SH-SY5Y (cell line): ENCODE results near the gene CCDC12.

ENCODE experiments used
- GATA2 ChIP-seq: IDR thresholded peaks from 2 replicates; pipeline ENCODE4 v1.6.1; 2011; ENCODE audit warnings: mild to moderate bottlenecking, low read depth, low read length
- GATA3 ChIP-seq: IDR thresholded peaks from 2 replicates; pipeline ENCODE4 v1.6.1; 2011; ENCODE audit warnings: low read depth, mild to moderate bottlenecking, low read length, moderate library complexity

CCDC12 gene

DNA sequence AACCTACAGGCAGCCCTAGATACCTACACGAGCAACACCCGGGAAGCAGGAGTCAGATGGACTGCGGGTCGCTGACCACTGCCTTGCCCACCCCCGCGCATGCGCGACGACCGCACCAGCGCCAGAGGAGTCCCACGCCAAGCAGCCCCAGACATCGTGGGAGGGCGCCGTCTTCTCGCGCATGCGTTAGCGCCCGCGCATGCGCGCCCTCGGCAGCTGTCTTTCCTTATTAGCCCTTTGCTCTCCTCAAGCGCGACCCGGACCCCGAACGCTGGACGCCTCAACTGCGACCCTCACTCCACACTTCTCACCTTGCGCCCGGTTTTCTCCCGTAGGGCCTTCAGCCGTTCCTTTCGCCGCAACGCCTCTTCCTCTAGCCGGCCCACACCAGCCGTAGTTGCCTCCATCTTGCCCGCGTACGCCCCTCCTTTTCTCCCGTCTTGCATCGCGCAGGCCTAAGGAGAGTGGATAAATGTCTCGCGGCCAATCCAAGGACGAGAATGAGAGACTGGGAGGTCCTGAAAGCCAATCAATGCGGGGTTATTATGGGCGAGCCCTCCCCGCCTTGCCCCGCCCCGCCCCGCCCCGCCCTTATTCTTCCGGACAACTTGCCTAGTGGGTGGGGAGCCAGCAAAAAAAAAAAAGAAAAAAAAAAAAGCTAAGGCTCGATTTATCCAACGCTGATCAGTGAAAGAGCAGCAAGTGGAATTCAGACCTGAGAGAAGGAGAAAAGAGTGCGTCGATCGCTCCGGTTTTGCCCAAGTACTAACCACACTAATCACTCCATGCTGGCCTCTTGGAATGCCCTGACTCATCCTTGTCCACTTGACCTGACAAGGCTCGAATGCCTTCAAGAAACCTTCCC lies at the start of gene CCDC12:
TSS of gene CCDC12 (minus strand) at position 420 of the 865 bp plus-strand sequence. CDS start at position 407, 13 bp downstream.
- no peak for TF ChIP-seq GATA2
- no peak for TF ChIP-seq GATA3

DNA sequence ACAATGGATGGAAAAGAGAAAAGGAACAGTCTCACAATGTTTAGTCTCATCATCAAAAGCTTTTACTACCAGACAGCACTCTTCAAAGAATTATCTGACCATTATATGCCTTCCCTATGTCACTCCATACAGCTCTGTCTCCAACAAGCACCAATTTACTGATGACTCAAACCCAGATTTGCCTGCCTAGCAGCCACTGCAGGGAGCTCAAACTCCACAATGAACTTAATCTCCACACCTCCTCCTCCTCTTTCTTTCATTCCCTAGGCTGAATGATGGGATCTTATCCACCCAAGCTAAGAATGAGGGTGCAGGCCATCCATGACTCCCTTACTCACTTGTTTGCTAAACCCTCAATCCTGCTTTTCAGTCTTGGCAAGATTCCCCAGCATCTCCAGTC lies 48.4 kb upstream of the CCDC12 start:
- TF ChIP-seq GATA3 (no peak), GATA2 (no peak)

DNA sequence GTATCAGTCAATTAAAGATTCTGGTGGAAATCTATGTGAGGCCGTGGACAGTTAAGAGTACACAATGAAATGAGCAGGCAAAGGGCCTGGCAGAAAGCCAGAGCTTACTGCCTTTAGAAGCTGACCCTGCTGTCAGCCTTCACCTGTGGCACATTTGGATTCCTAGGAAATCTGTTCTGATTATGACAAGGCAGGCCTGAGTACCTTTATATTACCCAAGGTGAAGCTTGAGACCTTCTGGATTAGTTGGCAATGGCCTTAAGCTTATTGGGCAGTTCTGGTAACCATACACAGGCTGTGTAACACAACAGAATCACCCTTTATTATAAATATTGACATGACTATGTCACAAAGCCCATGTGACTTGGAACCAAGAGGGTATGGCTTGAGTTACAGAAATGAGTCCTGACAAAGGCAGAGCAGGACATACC lies 46.1 kb upstream of the CCDC12 start:
- no peak for TF ChIP-seq GATA2
- no peak for TF ChIP-seq GATA3

DNA sequence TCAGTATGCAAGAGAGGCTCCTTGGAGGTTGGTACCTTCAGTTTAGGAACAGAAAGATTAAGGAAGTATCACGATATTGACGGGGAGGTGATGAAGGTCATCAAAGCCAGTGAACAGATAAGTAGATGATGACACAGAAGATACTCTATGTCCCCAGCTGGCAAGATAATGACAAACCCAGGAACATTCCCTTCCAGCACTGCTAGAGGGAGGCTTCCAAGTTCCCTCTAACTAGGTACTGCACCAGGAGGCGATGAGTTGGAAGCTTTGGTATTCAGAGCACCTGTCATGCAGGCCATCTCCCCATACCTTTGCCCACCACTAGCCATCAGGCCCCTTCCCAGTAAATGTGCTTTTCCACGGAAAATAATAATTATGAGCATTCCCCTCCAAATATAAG lies 43.8 kb upstream of the CCDC12 start:
- TF ChIP-seq GATA3 (no peak), GATA2 (no peak)

DNA sequence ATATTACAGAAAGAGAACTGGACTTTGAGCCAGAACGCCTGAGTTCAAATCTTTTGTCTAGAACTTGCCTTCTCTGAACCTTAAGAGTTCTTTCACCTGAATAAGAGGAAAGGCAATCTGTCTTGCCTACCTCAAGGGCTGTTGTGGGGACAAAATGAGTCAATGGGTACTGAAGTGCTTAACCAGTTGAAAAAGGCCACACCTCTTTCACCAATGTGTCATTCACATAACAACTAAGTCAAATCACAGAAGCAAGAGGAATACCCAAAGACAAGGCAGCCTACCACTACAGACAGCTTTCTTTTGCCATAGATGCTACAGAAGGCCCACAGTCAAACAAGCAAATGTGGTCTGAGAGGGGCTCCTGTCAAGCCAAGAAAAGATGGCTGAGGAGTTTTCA lies 42.7 kb upstream of the CCDC12 start:
- no peak for TF ChIP-seq GATA3
- TF ChIP-seq GATA2: no peak

DNA sequence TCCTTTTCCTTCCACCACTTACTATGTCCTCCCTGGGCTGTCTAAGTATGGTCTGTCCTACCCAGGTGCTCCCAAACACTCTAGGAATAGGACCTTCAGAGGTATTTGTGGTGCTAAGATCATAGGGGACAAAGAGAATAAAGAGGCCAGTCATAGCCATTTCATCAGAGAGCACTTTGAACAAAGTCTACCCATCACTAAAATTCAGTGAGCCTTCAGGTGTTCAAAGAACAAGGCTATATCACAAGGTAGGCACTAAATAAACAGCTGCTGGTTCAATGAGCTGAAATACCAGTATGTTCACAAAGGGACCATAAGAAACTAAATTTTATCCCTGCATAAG lies 41.7 kb upstream of the CCDC12 start:
- TF ChIP-seq GATA3 (no peak), GATA2 (no peak)

DNA sequence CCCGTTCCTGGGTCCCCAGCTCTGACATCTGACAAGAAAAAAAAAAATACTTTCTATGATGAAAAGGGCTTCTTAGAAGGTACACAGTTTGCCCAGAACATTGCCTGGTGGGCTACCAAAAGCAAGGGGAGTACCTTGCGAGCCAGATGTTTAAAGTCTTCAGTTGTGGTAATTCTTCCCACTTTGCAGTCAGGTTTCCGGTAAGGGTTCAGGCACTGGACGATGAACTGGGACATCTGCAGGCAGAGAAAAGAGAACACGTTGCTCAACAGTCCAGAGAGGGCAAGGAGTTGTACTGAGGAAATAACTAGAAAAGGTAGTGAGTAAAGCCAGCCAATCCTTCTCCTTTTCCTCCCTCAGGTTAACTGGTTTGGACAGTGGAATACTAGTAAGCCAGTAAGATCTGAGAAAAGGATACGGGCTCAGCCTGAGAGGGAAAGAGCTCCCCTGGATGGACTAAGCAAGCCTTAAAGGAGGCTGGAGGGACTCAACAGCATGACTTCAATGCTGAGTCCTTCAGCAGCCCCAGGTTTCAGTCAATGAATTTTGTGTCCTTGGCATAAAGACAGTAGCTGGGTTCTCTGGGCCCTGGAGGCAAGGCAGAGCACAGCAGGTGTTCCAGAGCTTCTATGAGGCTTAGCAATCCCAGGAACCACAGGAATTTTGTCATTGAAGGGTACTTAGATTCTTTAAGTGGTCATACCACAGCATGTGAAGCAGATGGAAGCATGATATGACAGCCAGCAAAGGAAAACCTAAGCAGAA lies 41.1 kb upstream of the CCDC12 start:
- TF ChIP-seq GATA2 (no peak), GATA3 (no peak)

DNA sequence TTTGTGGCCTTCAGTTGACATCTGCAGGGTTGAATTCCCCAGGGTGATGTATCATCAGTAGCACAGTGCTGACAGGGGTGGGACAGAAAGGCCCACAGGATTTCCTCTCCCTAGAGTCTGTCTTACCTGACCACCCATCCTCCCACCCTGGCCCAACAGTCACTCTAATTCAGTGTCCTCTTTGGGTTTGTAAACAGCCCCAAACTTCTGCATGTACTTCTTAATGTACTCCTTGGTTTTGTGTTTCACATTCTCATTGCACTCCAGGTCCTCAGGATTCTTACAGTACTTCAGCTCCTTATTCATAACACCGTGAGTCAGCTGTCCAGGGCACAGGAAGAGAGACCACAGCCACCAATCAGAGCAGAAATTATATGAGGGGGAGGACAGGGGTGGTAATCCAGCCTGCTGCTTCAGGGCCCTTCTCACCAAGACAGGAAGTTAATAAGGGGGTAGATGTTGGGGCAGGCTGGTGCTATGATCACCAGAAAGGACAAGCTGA lies 40.4 kb upstream of the CCDC12 start:
- TF ChIP-seq GATA2 (no peak), GATA3 (no peak)

DNA sequence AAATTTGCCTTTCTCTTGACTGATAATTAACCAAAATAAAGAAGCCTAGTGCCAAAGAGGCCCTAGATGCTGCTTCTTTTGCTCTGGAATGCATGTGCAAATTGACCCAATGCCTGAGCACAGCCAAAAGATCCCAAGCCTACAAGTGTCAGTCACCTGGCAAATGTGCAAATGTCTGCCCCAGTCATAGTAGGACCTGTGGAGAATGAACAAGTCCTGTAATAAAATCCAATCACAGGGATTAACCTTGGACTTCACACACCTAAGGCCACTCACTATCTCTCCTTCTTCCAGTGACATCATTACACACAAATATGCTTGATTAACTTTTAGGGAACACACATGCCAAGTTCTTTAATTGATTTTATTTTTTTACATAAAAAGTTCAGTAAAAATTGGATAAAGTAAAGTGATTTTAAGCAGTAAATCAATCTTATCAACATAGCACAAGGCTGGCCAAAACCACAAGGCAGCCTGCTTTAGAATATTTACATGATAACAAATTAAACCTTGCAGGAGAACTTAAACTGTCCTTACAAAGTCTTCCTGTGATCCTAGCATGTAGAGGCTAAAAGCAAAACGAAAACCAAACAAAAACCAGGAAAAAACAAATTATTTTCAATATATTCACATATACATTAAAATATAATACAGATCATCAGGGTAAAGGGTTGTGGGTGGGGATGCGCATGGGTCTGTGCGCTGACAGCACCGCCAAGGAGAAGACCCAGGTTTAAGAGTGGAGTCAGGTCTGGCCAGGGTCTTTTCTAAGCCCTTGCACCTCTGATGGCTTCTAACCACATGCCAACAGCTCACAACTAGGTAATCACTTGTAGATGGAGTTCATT lies 39.8 kb upstream of the CCDC12 start:
- TF ChIP-seq GATA3 (no peak), GATA2 (no peak)

DNA sequence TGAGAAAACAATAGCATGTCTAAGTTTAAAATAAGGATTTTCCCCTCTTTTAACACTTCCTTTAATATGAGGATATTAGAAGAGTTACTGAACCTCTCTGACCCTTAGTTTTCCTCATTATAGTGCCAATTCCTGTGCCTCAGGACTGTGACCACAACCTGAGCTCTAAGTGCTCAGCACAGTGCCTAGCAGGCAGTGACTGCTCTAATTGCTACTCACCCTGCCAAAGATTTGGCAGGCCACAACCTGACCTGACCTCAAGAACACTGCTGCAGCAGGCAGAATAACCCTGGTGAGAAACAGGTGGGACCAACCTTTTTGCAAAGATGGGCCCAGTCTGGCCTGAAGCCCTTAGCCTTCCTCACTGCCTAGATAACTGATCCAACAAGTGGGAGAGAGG lies 38.6 kb upstream of the CCDC12 start:
- TF ChIP-seq GATA2: no peak

DNA sequence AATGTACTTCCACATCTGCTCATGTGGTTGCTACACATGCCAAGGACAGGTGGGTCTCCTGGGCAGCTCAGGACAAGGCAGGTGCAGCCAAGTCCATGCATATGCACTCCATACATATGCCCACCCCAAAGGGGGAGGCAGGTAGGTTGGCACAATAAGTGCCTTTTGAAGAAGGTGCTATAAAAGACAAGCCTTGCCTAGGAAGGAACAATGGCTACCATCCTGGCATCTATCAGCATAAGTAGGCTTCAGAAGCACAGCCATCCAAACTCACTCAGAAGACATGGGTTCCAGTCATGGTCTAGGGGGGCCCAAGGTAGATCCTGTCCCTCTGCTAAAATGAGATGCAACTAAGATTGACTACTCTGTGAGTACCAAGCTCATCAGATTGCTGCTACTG lies 37.5 kb upstream of the CCDC12 start:
- TF ChIP-seq GATA2 (no peak), GATA3 (no peak)

DNA sequence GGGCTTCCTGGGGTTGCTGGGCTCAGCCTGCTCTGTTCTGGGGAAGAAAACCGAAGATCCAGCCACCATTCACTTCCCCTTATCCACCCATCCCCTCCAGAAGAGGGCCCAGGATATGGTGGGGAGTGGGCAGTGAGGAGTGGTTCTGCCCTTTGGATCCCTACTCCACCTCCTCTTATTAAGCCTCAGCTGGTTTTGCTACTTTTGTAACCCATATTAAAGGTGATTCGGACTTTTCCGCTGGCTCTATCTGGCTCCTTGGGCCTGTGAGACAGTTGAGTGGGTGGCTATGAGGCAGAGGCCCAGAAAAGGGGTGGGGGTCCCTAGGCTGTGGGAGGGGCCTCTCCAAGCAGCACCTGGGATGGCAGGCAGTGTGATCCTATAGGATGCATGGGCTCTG lies 36.7 kb upstream of the CCDC12 start:
- TF ChIP-seq GATA2 (no peak), GATA3 (no peak)

DNA sequence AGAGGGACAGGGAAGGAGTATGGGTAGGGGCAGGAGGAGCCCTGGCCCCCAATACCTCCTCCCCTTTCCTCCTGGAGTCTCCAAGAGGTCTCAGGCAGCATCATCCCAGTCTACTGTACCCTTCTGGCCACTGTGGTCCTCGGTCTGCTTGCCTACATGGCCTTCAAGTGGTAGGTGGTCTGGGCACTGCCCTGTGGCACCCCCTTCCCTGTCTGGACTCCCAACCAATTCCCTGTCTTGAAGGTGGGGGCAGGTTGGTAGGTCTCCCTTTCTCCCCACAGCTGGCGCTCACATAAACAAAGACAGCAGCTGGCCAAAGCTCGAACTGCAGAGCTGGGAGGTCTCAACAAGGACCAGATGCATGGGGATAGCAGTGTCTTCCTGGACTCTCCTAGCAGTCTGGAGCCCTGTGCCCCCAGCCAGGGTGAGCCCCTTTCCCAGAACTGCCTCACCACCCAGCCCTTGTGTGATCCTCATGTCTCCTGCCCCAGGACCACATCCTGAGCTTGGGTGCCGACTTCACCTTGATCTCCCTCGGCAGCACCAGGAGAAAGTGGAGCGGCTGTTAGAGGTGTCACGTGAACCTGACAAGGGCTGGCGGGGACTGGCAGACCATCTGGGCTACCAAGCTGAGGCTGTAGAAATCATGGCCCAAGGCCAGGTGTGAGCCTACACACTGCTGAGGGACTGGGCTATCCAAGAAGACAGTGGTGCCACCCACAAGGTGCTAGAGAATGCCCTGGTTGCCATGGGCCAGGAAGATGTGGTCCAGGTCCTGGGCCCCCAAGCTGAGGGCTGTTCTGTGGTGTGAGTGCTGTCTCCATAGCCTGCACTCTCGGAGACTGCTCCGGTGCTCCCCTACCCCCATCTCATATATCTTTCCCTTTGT lies 36.0 kb upstream of the CCDC12 start:
- TF ChIP-seq GATA2 (no peak), GATA3 (no peak)

DNA sequence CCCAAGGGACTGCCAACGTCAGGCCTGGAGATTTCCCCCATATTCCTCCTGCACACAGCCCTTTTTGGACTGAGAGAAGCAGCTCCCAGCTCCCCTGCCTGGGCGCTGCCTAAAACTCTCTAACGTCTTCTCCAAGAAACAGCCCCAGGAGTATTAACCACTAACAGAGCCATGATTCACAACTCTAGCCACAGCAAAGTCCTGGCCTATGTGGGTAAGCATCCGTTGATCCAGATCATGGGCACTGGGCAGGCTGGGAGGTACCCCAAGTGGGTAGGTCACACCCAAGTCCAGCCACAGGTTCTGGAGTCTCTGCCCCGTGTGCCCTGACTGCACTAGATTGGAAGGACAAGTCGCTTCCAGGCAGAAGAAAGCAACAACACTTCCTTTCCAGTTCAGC lies 34.8 kb upstream of the CCDC12 start:
- TF ChIP-seq GATA3: no peak
- TF ChIP-seq GATA2: no peak
